ENCODE measurements around the gene CDC25B. TPM values are rescaled to one million over a fixed set of nuclear protein-coding genes. Genes with fewer than 3 reads are reported as not detected.

CDC25B gene
- total and polyA plus RNA-seq, 2 donors (not counting 3 experiments of a cell fraction or from before 2014, with no cell fraction given) = 46.7 to 76.5 TPM

- DNase-seq (ENCODE audit: low read depth, low spot score) (no peak), FAIRE-seq (peak; percentile 18)
- dilution Hi-C loops (cut with MboI; ENCODE audit: extremely low pct_ligation_motif_present, low sequenced_read_pairs) (no loop called here), intact Hi-C loops (cut with micrococcal nuclease) (no loop called here)
- Histone ChIP-seq H3K4me2 (ENCODE audit: insufficient read depth, low read length) (peak overlapping the region; percentile 5), H4K20me1 (replicated peaks; ENCODE audit: control insufficient read depth, extremely low read depth, insufficient read depth, low read length) (no peaks in the 10 kb centered on the region), H3K27ac (ENCODE audit: insufficient read depth, low read depth, low read length) (no peak overlapping the region), H3K27me3 (ENCODE audit: control insufficient read depth in 2 of 2, insufficient read depth in 2 of 2, low read length in 2 of 2) (peaks cover 2 to 6% of the 10 kb centered on the region in 2 experiments), H3K4me3 (replicated peaks in 1 of 3; ENCODE audit: insufficient read depth in 1 of 3, low read depth in 1 of 3, low read length in 3 of 3) (no peak overlapping the region), H3K4me1 (ENCODE audit: control insufficient read depth, extremely low read depth, insufficient read depth, low read length) (peaks cover 22% of the 10 kb centered on the region), H3K36me3 (ENCODE audit: control insufficient read depth in 2 of 2, extremely low read depth in 1 of 2, insufficient read depth in 2 of 2, low read length in 2 of 2) (peaks cover 0 to 5% of the 10 kb centered on the region in 2 experiments), H3K9me1 (replicated peaks; ENCODE audit: control insufficient read depth, extremely low read depth, insufficient read depth, low read length) (no peaks in the 10 kb centered on the region), H3K79me2 (ENCODE audit: control insufficient read depth, insufficient read depth, low read length) (peaks cover 31% of the 10 kb centered on the region), H2AFZ (ENCODE audit: low read depth, low read length) (no peak overlapping the region), H3K9ac (replicated peaks; ENCODE audit: extremely low read depth, insufficient read depth, low read length) (no peak overlapping the region), H3K9me3 (replicated peaks; ENCODE audit: control insufficient read depth, insufficient read depth, low read length) (no peaks in the 10 kb centered on the region)
- ChIA-PET POLR2A (no interaction called here), CTCF (interaction anchor here (7.6 kb wide), 1 partner anchor 35 kb away, joined by 214 read pairs; the partner anchor contains the start of gene AP5S1)
- no TSS peak for BruUV-seq (replicated peaks)
- peak; percentile 13 for TF ChIP-seq POLR2A (IDR thresholded peaks at IDR 0.05; ENCODE audit: low read depth, low read length)
- no peak for TF ChIP-seq POLR2AphosphoS5 (IDR thresholded peaks at IDR 0.05; ENCODE audit: insufficient read depth, low read depth, low read length)
These were observed 11.8 kb upstream of the CDC25B start for GRCh38 chr20:3784216-3784853.

GRCh38 chr20:3784863-3785239 is 11.3 kb upstream of the CDC25B start:
- intact Hi-C loops (cut with micrococcal nuclease) (no loop called here), dilution Hi-C loops (cut with MboI; ENCODE audit: extremely low pct_ligation_motif_present, low sequenced_read_pairs) (no loop called here)
- H3K9ac ChIP-seq (replicated peaks; ENCODE audit: extremely low read depth, insufficient read depth, low read length) = no peak overlapping the region
- H3K36me3 ChIP-seq (ENCODE audit: control insufficient read depth in 2 of 2, extremely low read depth in 1 of 2, insufficient read depth in 2 of 2, low read length in 2 of 2) = peaks cover 0 to 5% of the 10 kb centered on the region in 2 experiments
- BruUV-seq (replicated peaks) = no TSS peak
- no peak overlapping the region for H3K27ac ChIP-seq (ENCODE audit: insufficient read depth, low read depth, low read length)
- FAIRE-seq = no peak
- TF ChIP-seq POLR2A (IDR thresholded peaks at IDR 0.05; ENCODE audit: low read depth, low read length) (no peak), FOS (IDR thresholded peaks at IDR 0.05; ENCODE audit: borderline replicate concordance, insufficient read depth, low read length) (no peak), POLR2AphosphoS5 (IDR thresholded peaks at IDR 0.05; ENCODE audit: insufficient read depth, low read depth, low read length) (no peak), MYC (IDR thresholded peaks at IDR 0.05; ENCODE audit: low read depth, low read length) (no peak), MAX (IDR thresholded peaks at IDR 0.05; ENCODE audit: insufficient read depth, insufficient read length) (no peak), EZH2 (IDR thresholded peaks at IDR 0.05; ENCODE audit: borderline replicate concordance, low read depth, low read length, severe bottlenecking) (no peak), JUN (IDR thresholded peaks at IDR 0.05; ENCODE audit: borderline replicate concordance, insufficient read depth, insufficient read length, low read depth) (no peak), GATA2 (IDR thresholded peaks at IDR 0.05; ENCODE audit: insufficient read depth, insufficient read length, low read depth, low read length) (no peak)
- TF ChIP-seq, protein P1, sequence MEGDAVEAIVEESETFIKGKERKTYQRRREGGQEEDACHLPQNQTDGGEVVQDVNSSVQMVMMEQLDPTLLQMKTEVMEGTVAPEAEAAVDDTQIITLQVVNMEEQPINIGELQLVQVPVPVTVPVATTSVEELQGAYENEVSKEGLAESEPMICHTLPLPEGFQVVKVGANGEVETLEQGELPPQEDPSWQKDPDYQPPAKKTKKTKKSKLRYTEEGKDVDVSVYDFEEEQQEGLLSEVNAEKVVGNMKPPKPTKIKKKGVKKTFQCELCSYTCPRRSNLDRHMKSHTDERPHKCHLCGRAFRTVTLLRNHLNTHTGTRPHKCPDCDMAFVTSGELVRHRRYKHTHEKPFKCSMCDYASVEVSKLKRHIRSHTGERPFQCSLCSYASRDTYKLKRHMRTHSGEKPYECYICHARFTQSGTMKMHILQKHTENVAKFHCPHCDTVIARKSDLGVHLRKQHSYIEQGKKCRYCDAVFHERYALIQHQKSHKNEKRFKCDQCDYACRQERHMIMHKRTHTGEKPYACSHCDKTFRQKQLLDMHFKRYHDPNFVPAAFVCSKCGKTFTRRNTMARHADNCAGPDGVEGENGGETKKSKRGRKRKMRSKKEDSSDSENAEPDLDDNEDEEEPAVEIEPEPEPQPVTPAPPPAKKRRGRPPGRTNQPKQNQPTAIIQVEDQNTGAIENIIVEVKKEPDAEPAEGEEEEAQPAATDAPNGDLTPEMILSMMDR (IDR thresholded peaks at IDR 0.05; ENCODE audit: extremely low read depth in 1 of 2, insufficient read depth in 1 of 2, low read depth in 1 of 2, low read length in 2 of 2) = no peak
- peaks cover 0 to under 1% of the 10 kb centered on the region in 2 experiments for H3K27me3 ChIP-seq (ENCODE audit: control insufficient read depth in 2 of 2, insufficient read depth in 2 of 2, low read length in 2 of 2)
- peaks cover 22% of the 10 kb centered on the region for H3K4me1 ChIP-seq (ENCODE audit: control insufficient read depth, extremely low read depth, insufficient read depth, low read length)
- peak overlapping the region in 1 of 3 experiments; percentile 1 for H3K4me3 ChIP-seq (replicated peaks in 1 of 3; ENCODE audit: insufficient read depth in 1 of 3, low read depth in 1 of 3, low read length in 3 of 3)
- ChIA-PET POLR2A (no interaction called here), CTCF (interaction anchor here (0.6 to 7.6 kb wide), 5 partner anchors 18 to 67 kb away, joined by 3 to 214 read pairs (median 6); partner anchors contain the start of gene AP5S1)
- H3K9me1 ChIP-seq (replicated peaks; ENCODE audit: control insufficient read depth, extremely low read depth, insufficient read depth, low read length) = no peaks in the 10 kb centered on the region
- no peak for DNase-seq (ENCODE audit: low read depth, low spot score)
- no peaks in the 10 kb centered on the region for H4K20me1 ChIP-seq (replicated peaks; ENCODE audit: control insufficient read depth, extremely low read depth, insufficient read depth, low read length)
- H3K4me2 ChIP-seq (ENCODE audit: insufficient read depth, low read length) = peak overlapping the region; percentile 66
- peaks cover 31% of the 10 kb centered on the region for H3K79me2 ChIP-seq (ENCODE audit: control insufficient read depth, insufficient read depth, low read length)
- no peak overlapping the region for H2AFZ ChIP-seq (ENCODE audit: low read depth, low read length)
- H3K9me3 ChIP-seq (replicated peaks; ENCODE audit: control insufficient read depth, insufficient read depth, low read length) = no peaks in the 10 kb centered on the region
